ENCODE data around the gene CPNE2.
A peak's percentile ranks its signal among the peaks of the same experiment; 100 is the strongest.

Gene CPNE2

DNA sequence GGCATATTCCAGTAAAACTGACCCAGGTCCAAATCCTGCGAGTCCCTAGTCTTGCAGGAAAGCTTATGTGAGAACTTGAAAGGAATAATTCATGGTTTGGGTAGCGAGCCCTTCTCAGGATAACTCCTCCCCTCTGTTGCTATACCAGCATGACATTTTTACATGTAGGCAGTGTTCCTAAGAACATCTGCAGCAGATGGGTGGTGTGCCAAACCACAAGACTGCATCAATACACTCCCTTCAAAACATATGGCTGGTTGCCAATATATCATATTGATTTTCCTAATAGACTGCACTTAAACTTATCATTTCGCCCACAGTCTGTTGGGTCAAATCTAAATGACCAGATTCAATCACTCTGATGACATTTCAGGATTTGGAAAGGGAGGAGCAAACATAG lies 73.6 kb downstream of the CPNE2 start:
- Histone ChIP-seq H3K27ac (ENCODE audit: low read depth, low read length) (no peak overlapping the region), H3K36me3 (ENCODE audit: insufficient read depth, low read length) (peaks cover 85% of the 10 kb centered on the region)
- 96% methylated on average over 3 of the region's 3 CpGs for WGBS

DNA sequence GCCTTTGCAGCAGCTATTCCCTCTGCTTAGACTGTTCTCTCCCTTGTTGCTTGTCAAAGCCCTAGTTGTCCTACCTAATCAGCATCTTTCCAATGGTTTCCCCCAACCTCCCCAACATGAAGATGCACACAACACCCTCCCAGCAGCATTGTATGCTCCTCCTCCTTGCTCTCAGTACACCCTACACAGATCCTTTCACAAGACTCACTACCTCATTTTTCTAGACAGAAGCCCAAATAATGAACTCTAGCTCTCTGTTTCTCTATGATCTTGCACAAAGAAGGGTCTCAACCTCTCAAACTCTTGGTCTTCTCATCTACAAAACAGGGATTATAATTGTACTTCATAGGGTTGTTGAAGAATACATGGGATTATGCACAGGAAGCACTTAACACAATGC lies 74.1 kb downstream of the CPNE2 start:
- Histone ChIP-seq H3K36me3 (ENCODE audit: insufficient read depth, low read length) (peaks cover 85% of the 10 kb centered on the region), H3K9ac (ENCODE audit: low read depth, low read length) (no peak overlapping the region), H3K27me3 (ENCODE audit: insufficient read depth, low read length) (no peaks in the 10 kb centered on the region), H3K9me3 (ENCODE audit: insufficient read depth, low read depth, low read length) (no peaks in the 10 kb centered on the region), H3K27ac (ENCODE audit: low read depth, low read length) (no peak overlapping the region), H3K4me3 (ENCODE audit: low read length) (no peak overlapping the region), H3K4me1 (ENCODE audit: insufficient read depth, low read length) (no peaks in the 10 kb centered on the region; the same call in 1 of the 2 replicates)

More for the DNA sequence above, 73.6 kb downstream of the CPNE2 start:
- no peak overlapping the region for H3K4me3 ChIP-seq (ENCODE audit: low read length)
- H3K27me3 ChIP-seq (ENCODE audit: insufficient read depth, low read length), result no peaks in the 10 kb centered on the region
- no peaks in the 10 kb centered on the region for H3K9me3 ChIP-seq (ENCODE audit: insufficient read depth, low read depth, low read length)
- no peak overlapping the region for H3K9ac ChIP-seq (ENCODE audit: low read depth, low read length)
- no peaks in the 10 kb centered on the region; the same call in 1 of the 2 replicates for H3K4me1 ChIP-seq (ENCODE audit: insufficient read depth, low read length)

DNA sequence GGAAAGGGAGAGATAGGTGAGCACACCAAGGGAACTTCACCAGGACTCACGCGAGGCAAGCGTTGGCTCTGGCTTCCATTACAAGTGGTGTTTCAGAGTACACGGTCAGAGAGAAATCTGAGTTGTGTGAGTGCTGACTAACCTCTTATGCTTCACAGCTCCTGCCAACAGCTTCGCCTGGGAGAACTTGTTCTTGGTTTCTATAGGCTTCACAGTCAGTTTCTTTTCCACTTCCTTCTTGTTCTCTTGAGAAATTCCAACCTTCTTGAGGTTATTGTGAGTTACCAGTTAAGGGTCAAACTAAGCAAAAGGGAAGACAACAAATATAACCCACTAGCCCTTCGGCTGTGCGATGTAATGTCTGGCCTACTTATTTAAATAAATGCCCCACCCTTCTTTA lies 74.6 kb downstream of the CPNE2 start:
- WGBS, result 97% methylated on average over 7 of the region's 7 CpGs
- no peak overlapping the region for H3K27ac ChIP-seq (ENCODE audit: low read depth, low read length)
- H3K9ac ChIP-seq (ENCODE audit: low read depth, low read length), result no peak overlapping the region
- no peaks in the 10 kb centered on the region for H3K9me3 ChIP-seq (ENCODE audit: insufficient read depth, low read depth, low read length)
- no peaks in the 10 kb centered on the region for H3K27me3 ChIP-seq (ENCODE audit: insufficient read depth, low read length)
- H3K4me1 ChIP-seq (ENCODE audit: insufficient read depth, low read length), result no peaks in the 10 kb centered on the region; the same call in 1 of the 2 replicates
- H3K4me3 ChIP-seq (ENCODE audit: low read length), result no peak overlapping the region
- peaks cover 86% of the 10 kb centered on the region for H3K36me3 ChIP-seq (ENCODE audit: insufficient read depth, low read length)

DNA sequence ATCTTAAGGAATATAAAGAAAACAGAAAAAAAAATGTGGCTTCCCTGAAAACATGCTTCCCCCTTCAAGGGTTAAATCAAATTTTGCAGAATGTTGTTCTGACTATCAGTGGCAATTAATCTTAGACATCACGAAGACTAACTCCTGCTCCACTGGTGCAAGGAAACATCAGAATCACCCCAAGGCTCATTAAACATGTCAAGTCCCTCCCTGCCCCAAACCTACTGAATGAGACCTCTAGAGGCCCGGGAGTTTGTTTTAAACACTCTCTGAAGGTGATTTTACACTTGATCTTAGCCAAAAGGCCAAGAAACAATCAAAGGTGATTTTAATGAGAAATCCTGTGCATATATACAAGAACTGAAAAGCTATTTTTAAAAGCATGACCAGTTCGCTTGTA lies 75.2 kb downstream of the CPNE2 start:
- Histone ChIP-seq H3K27me3 (ENCODE audit: insufficient read depth, low read length) (no peaks in the 10 kb centered on the region), H3K27ac (ENCODE audit: low read depth, low read length) (no peak overlapping the region), H3K4me1 (ENCODE audit: insufficient read depth, low read length) (no peaks in the 10 kb centered on the region; the same call in 1 of the 2 replicates), H3K9ac (ENCODE audit: low read depth, low read length) (no peak overlapping the region), H3K36me3 (ENCODE audit: insufficient read depth, low read length) (peaks cover 86% of the 10 kb centered on the region), H3K4me3 (ENCODE audit: low read length) (no peak overlapping the region), H3K9me3 (ENCODE audit: insufficient read depth, low read depth, low read length) (no peaks in the 10 kb centered on the region)
- 91% methylated on average over 3 of the region's 3 CpGs for WGBS

DNA sequence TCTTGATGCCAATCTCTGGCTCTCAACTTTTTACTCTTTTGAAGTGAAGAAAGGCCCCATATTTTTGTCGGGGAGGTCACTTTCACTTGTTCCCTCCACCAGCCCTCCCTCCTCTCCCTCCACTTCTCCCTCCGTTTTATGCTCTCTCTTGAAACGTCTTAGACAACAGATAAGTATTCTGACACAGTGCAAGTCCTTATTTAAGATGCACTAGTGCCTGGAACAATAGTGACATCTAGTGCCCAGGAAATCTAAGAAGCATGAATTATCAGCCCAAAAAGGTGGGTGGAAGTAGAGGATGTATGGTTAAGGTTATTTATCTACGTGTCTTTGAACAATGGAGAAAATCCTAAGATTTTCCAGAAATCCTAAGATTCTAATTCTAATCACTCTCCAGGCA lies 75.6 kb downstream of the CPNE2 start:
- Histone ChIP-seq H3K4me3 (ENCODE audit: low read length) (no peak overlapping the region), H3K27me3 (ENCODE audit: insufficient read depth, low read length) (no peaks in the 10 kb centered on the region), H3K9me3 (ENCODE audit: insufficient read depth, low read depth, low read length) (no peaks in the 10 kb centered on the region), H3K27ac (ENCODE audit: low read depth, low read length) (no peak overlapping the region), H3K36me3 (ENCODE audit: insufficient read depth, low read length) (peaks cover 87% of the 10 kb centered on the region), H3K4me1 (ENCODE audit: insufficient read depth, low read length) (no peaks in the 10 kb centered on the region; the same call in 1 of the 2 replicates), H3K9ac (ENCODE audit: low read depth, low read length) (no peak overlapping the region)
- WGBS, result 78% methylated on average over 3 of the region's 4 CpGs

DNA sequence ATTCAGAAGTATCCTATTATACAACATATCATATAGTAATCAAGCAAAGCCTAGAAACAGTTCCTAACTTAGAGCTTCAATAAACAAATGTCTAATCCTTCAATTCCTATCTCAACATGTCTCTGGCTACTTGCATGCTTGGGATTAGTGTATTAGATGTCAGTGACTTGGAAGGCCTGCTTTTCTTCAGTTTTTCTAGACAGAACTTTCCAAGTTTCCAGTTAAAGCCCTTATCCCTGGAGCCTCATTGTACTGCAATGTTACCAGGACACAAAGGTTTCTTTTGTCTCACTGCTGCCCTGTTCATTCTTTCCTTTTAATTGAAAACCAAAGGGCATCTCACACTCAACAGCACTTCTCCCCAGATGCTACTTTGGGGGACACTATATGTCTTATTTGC lies 76.9 kb downstream of the CPNE2 start:
- peaks cover 82% of the 10 kb centered on the region for H3K36me3 ChIP-seq (ENCODE audit: insufficient read depth, low read length)
- no peak overlapping the region for H3K27ac ChIP-seq (ENCODE audit: low read depth, low read length)
- H3K4me3 ChIP-seq (ENCODE audit: low read length), result no peak overlapping the region
- no peak overlapping the region for H3K9ac ChIP-seq (ENCODE audit: low read depth, low read length)
- no peaks in the 10 kb centered on the region for H3K9me3 ChIP-seq (ENCODE audit: insufficient read depth, low read depth, low read length)
- H3K27me3 ChIP-seq (ENCODE audit: insufficient read depth, low read length), result no peaks in the 10 kb centered on the region
- H3K4me1 ChIP-seq (ENCODE audit: insufficient read depth, low read length), result no peaks in the 10 kb centered on the region; the same call in 1 of the 2 replicates

DNA sequence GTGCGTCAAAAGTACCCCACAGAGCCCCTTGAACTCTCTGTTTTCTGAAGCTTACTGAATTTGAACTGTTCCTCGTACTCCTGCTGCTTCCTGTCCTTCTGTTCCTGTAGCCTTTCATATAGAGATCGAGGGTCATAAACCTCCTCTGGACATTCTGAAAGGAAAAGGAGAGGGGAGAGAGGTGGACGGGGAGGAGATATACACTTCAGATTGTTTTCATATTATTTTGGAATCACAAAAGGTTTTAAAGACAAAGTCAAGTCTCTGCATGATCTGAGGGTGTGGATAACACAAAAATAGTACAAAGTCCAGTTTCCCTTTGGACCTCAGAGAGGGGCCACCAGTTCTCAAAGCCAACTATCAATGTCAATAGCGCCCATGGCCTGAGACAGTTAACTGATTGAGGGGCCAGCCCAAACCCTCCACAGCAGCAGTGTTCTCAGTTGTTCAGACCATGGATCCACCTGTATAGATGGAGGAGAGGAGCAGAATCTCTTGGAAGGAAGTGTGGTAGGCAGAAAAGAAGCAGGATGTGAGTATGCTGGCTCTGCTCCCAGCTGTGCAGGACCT lies 80.4 kb downstream of the CPNE2 start:
- Histone ChIP-seq H3K27ac (ENCODE audit: low read depth, low read length) (no peak overlapping the region), H3K36me3 (ENCODE audit: insufficient read depth, low read length) (peaks cover 52% of the 10 kb centered on the region), H3K27me3 (ENCODE audit: insufficient read depth, low read length) (no peaks in the 10 kb centered on the region), H3K9me3 (ENCODE audit: insufficient read depth, low read depth, low read length) (no peaks in the 10 kb centered on the region), H3K4me1 (ENCODE audit: insufficient read depth, low read length) (no peaks in the 10 kb centered on the region; the same call in 1 of the 2 replicates), H3K9ac (ENCODE audit: low read depth, low read length) (no peak overlapping the region), H3K4me3 (ENCODE audit: low read length) (no peak overlapping the region)
- WGBS, result 95% methylated on average over 5 of the region's 5 CpGs

DNA sequence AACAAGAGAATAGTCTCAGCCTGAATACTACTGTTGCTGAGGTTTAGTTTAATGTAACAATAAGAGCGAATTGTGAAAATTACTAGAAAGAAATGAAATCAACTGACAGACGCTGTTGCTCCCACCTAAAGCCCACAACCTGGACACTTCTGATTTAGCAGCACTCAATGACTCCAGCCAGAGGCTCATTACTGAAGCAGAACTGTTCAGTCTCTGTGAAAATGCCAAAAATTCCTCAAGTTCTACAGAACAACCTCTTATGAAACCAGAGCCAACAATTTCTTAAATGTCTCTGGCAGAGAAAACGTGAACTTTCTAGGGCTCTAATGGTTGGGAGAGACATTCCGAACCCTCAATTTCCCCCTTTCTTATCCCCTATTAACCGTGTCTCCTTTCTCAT lies 83.5 kb downstream of the CPNE2 start:
- WGBS, result 90% methylated on average over 5 of the region's 5 CpGs
- Histone ChIP-seq H3K27ac (ENCODE audit: low read depth, low read length) (no peak overlapping the region), H3K36me3 (ENCODE audit: insufficient read depth, low read length) (peaks cover 33% of the 10 kb centered on the region)

DNA sequence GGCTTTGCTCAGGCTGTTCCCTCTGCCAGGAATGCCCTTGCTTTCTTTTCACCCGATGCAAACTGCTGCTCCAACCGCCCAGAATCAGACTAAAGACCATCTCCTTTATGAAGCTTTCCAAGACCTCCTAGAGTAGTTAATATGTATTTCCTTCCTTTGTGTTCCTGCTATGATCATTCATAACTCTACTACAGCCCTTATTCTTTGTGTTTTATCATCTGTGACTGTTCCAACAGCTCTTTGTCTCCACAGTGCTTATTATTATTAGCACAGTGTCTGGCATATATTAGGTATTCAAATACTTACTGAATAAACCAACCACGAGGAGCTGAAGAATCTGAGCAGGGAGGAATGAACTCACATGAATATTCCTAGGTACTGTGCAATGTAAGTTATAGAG lies 85.8 kb downstream of the CPNE2 start:
- no peak overlapping the region for H3K4me3 ChIP-seq (ENCODE audit: low read length)
- no peaks in the 10 kb centered on the region for H3K9me3 ChIP-seq (ENCODE audit: insufficient read depth, low read depth, low read length)
- peaks cover 10% of the 10 kb centered on the region; the same call in 1 of the 2 replicates for H3K36me3 ChIP-seq (ENCODE audit: insufficient read depth, low read length)
- H3K27me3 ChIP-seq (ENCODE audit: insufficient read depth, low read length), result no peaks in the 10 kb centered on the region
- no peak overlapping the region for H3K9ac ChIP-seq (ENCODE audit: low read depth, low read length)
- WGBS, result 93% methylated on average over 3 of the region's 3 CpGs
- H3K4me1 ChIP-seq (ENCODE audit: insufficient read depth, low read length), result peaks cover 20% of the 10 kb centered on the region
- no peak overlapping the region for H3K27ac ChIP-seq (ENCODE audit: low read depth, low read length)

More for the DNA sequence above, 83.5 kb downstream of the CPNE2 start:
- Histone ChIP-seq H3K27me3 (ENCODE audit: insufficient read depth, low read length) (no peaks in the 10 kb centered on the region), H3K9ac (ENCODE audit: low read depth, low read length) (no peak overlapping the region), H3K4me3 (ENCODE audit: low read length) (no peak overlapping the region), H3K4me1 (ENCODE audit: insufficient read depth, low read length) (peaks cover 14% of the 10 kb centered on the region), H3K9me3 (ENCODE audit: insufficient read depth, low read depth, low read length) (no peaks in the 10 kb centered on the region)

DNA sequence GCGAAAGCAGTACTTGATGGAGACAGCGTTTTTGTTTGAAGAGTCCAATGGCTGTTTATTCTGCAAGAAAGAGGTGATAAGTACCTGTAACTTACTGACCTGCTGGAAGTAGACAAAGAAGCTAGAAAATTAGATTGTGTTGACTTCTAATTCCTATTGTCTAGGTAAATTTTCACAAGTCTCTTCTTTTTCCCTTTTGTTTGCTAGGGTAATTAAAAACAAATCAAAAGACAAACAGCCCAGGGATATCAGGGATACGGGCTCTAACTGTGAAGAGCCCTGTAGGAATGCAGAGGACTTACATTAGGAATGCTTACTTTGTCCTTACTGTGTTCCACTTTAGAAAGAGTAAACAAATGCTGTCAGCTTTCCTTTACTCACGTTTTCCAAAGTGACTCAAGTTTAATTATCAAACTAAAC lies 86.4 kb downstream of the CPNE2 start:
- Histone ChIP-seq H3K4me3 (ENCODE audit: low read length) (no peak overlapping the region), H3K9me3 (ENCODE audit: insufficient read depth, low read depth, low read length) (no peaks in the 10 kb centered on the region), H3K9ac (ENCODE audit: low read depth, low read length) (no peak overlapping the region), H3K27ac (ENCODE audit: low read depth, low read length) (0 out of 2 replicates have a peak overlapping the region, but pooled peaks have one; percentile 14), H3K36me3 (ENCODE audit: insufficient read depth, low read length) (0 out of 2 replicates have a peak, but pooled peaks cover 4% of the 10 kb centered on the region), H3K27me3 (ENCODE audit: insufficient read depth, low read length) (no peaks in the 10 kb centered on the region), H3K4me1 (ENCODE audit: insufficient read depth, low read length) (peaks cover 20% of the 10 kb centered on the region)
- WGBS, result 64% methylated on average over 3 of the region's 4 CpGs

DNA sequence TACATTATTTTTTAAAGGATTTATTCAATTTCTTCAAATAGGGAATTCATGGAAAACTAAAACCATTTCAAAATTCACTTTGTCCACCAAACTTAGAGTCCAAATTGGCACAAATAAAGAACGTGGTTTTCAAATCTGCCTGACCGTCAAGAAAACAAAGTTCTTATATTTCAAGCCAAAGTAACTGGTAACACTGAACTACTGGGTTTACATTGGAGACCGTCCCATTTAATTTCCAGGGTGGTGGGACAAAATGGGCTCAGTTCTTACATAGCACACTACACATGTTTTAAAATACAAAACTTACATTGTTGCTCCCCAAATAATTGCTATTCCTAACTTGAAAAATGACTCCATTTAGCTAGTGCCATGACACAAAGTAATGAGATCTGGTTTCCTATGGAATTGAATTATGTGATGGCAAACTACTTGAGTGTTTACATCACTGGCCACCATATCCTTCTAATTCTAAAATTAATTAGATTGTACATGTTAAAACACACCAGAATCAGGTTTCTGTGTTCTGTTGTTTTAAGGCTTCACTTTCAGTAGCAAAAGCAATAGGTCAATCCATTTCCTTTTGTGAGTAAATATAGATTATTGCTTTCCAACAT lies 86.9 kb downstream of the CPNE2 start:
- H3K27ac ChIP-seq (ENCODE audit: low read depth, low read length), result 0 out of 2 replicates have a peak overlapping the region, but pooled peaks have one; percentile 14
- H3K9me3 ChIP-seq (ENCODE audit: insufficient read depth, low read depth, low read length), result no peaks in the 10 kb centered on the region
- H3K36me3 ChIP-seq (ENCODE audit: insufficient read depth, low read length), result 0 out of 2 replicates have a peak, but pooled peaks cover 4% of the 10 kb centered on the region
- no peaks in the 10 kb centered on the region for H3K27me3 ChIP-seq (ENCODE audit: insufficient read depth, low read length)
- 81% methylated on average over 3 of the region's 3 CpGs for WGBS
- H3K4me3 ChIP-seq (ENCODE audit: low read length), result no peak overlapping the region
- H3K4me1 ChIP-seq (ENCODE audit: insufficient read depth, low read length), result peaks cover 23% of the 10 kb centered on the region
- H3K9ac ChIP-seq (ENCODE audit: low read depth, low read length), result no peak overlapping the region

Data from HUES64 (cell line).